Pericardium fibroblast (primary cell): Measurements from ENCODE around the gene TXNDC17. TPM values are rescaled to one million over a fixed set of nuclear protein-coding genes. Genes with fewer than 3 reads are reported as not detected.

Source experiments
- total RNA-seq: library from RNA; depleted of rRNA; stranded (reverse); fragments of >200 nt; gene quantifications from 2 replicates; pipeline ENCODE4 v1.2.3, GENCODE V29; 2015

Gene TXNDC17
- 82.4 and 227 TPM in 2 replicates for total RNA-seq

DNA sequence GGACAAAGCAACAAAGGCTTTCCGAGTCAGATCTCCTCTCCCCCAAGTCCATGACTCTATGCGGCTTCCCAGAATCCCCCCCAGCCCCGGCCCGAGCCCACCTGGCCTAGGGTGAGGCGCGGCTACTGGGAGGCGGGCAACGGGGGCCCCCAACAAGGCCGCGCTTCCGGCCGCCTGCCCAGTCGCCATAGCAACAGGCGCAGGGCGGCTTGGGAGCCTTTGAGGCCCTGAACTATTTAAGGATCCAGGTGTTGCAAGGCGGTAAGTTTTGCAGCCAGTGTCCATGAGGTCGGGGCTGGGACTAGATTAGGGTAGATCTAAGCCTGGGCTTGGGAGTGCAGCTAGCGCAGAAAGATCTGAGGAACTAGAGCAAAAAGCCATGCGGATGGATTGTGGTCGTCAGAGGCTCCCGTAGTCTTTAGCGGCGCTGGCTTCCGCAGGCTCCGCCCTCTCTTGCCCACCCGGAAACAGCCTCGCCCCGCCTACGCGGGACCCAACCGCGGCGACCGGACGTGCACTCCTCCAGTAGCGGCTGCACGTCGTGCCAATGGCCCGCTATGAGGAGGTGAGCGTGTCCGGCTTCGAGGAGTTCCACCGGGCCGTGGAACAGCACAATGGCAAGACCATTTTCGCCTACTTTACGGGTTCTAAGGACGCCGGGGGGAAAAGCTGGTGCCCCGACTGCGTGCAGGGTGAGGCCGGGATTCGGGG lies at the start of gene TXNDC17, which contains the start of gene KIAA0753:
TXNDC17 (plus strand) TSS at position 525 of the 711 bp plus-strand sequence; CDS start at position 548, 23 bp downstream.
KIAA0753 (minus strand) TSS at position 176 of the 711 bp plus-strand sequence. CDS start 5,608 bp downstream, outside the sequence.

DNA sequence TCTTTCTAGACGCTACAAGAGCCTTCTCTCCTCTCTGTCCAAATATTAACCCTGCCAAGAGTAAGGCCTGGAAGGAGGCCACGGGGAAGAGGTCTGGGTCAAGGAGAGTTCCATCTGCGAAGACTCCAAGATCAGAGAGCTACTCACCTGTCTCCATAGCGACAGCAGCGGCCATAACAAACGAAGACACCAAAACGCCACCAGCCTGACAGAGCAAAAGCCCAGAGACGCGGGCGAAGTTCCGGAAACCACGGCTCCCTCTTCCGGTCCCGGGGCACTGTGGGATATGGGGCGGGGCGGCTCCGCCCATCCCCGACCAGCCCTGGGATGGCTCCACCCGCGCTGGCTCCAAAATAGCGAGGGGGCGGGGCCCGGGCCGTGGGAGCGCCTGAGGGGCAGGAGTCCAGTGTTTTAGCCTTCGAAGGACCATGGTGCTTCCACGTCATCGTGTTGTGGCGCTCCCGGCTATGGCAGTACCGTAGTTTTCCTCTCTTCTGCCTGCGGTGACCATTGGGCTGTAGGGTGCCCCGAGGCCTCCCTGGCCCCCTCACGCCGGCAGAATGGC lies 10.6 kb downstream of the TXNDC17 start, which contains the start of the genes C17orf100 and MED31:
C17orf100 (plus strand) TSS at position 409 of the 565 bp plus-strand sequence; CDS start at position 561, 152 bp downstream.
MED31 (minus strand) TSS at position 252 of the 565 bp plus-strand sequence; CDS start at position 175, 77 bp downstream.

Other genes with a start within 250 kb of the TXNDC17 start
- gene AIPL1, start 205.9 kb upstream of the TXNDC17 start, total RNA-seq: not detected in 2 replicates
- gene PIMREG, start 196.6 kb upstream of the TXNDC17 start, total RNA-seq: 0.82 and 3.3 TPM in 2 replicates
- gene PITPNM3, start 84.5 kb upstream of the TXNDC17 start, total RNA-seq: 2.6 and 4.9 TPM in 2 replicates
- 9.7 and 15.9 TPM in 2 replicates for gene KIAA0753, start 349 bp upstream of the TXNDC17 start, total RNA-seq
- 4.9 and 8.2 TPM in 2 replicates for gene MED31, start 10.5 kb downstream of the TXNDC17 start, total RNA-seq
- 0.26 and 2.9 TPM in 2 replicates for gene C17orf100, start 10.7 kb downstream of the TXNDC17 start, total RNA-seq
- under 0.01 TPM in 1 of 2 replicates, not detected in the other for gene SLC13A5, start 72.3 kb downstream of the TXNDC17 start, total RNA-seq
- 9.8 and 14.6 TPM in 2 replicates for gene XAF1, start 115.0 kb downstream of the TXNDC17 start, total RNA-seq
- gene FBXO39, start 135.2 kb downstream of the TXNDC17 start, total RNA-seq: 0.94 TPM in 1 of 2 replicates, not detected in the other
- not detected in 2 replicates for gene TEKT1, start 190.7 kb downstream of the TXNDC17 start, total RNA-seq